Inferior parietal cortex (tissue), 1 donor: ENCODE data around the gene CSE1L.
"Not testable (repeated sequence)": the region's sequence is repeated elsewhere in the genome, so short reads cannot be mapped to it uniquely, and the experiment has no call there.

Source experiments
- DNase-seq: peaks from one replicate; pipeline ENCODE4 v3.0.0-alpha.2; 2016; ENCODE audit errors: extremely low spot score

Gene CSE1L

GRCh38 chr20:49046087-49046900, at the start of gene CSE1L:
Gene CSE1L, plus strand, starts transcription at chr20:49046312. Its CDS starts 12,152 bp downstream, at chr20:49058464.
- peak; percentile 97 for DNase-seq

GRCh38 chr20:48999890-49000870, 45.9 kb upstream of the CSE1L start:
- DNase-seq: peak; percentile 45

- no peak for DNase-seq
Observed at GRCh38 chr20:49001741-49002140, 44.4 kb upstream of the CSE1L start.

- DNase-seq: no peak
Observed at GRCh38 chr20:49006446-49006980, 39.6 kb upstream of the CSE1L start.

GRCh38 chr20:49009899-49010631, 36.0 kb upstream of the CSE1L start:
- no peak for DNase-seq

DNA sequence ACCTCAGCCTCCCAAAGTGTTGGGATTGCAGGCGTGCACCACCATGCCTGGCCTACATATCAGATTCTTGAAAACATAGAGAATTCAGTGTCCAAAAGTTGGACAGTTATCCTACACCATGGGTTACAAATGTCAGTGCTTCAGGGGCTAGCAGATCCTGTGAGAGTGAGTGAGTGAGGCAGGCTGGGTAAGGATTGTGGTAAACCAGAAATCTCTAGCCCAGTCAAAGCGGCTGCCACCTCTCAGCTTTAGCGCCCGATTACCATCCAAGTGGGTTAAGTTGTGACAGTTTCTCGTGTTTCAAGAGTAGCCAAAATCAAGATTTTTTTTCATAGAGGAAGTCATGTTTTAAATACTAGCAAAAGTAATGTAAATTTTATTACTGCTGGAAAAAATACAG, 21.9 kb upstream of the CSE1L start:
- no peak for DNase-seq

DNA sequence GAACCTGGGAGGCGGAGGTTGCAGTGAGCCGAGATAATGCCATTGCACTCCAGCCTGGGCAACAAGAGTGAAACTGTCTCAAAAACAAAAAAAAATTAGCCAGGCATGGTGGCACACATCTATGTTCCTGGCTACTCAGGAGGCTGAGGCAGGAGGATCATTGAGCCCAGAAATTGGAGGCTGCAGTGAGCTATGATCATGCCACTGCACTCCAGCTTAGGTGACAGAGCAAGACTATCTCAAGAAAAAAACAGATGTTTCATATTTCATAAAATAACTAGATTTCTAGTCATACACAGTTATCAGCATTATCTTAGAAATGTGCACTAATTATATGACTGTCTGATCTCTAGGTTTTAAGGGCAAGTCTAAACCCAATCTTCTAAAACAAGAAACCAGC, 17.9 kb upstream of the CSE1L start:
- not testable (repeated sequence) for DNase-seq

- DNase-seq: peak; percentile 19
Observed at GRCh38 chr20:49028684-49029083, 17.4 kb upstream of the CSE1L start.

DNA sequence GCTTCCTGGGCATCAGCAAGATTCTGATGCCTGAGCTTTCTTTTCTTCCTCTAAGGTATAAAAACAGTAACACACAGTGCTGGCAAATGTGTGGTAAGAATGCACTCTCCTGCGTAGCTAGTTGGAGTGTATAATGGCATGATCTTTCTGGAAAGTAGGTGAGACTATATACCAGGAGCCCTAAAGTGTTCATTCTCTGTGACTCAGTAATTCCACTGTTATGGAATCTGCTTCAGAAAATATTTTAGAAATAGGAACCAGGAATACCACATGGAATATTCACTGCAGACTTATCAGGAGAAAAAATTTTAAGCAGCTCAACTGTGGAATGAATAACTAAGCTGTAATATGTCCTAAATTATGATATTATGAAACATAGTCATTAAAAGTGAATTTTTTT, 16.9 kb upstream of the CSE1L start:
- DNase-seq: no peak

DNA sequence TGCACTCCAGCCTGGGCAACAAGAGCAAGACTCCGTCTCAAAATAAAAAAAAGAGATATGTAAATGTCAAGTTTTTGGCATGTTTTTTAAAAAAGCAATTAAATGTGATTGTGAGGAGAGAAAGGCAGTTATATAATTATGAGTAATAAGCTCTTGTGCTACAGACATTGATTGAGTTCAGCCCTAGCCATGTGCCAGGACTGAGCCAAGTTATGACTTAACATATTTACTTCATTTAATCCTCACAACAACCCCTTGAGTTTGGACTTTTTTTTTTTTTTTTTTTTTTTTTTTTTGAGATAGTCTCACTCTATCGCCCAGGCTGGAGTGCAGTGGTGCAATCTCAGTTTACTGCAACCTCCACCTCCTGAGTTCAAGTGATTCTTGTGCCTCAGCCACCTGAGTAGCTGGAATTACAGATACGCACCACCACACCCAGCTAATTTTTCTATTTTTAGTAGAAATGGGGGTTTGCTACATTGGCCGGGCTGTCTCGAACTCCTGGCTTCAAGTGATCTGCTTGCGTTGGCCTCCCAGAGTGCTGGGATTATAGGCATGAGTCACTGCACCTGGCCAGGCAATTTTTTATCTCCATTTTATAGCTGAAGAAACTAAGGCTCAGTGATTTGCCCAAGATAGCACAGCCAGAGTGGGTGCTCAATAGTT, 15.0 kb upstream of the CSE1L start:
- DNase-seq: no peak

DNA sequence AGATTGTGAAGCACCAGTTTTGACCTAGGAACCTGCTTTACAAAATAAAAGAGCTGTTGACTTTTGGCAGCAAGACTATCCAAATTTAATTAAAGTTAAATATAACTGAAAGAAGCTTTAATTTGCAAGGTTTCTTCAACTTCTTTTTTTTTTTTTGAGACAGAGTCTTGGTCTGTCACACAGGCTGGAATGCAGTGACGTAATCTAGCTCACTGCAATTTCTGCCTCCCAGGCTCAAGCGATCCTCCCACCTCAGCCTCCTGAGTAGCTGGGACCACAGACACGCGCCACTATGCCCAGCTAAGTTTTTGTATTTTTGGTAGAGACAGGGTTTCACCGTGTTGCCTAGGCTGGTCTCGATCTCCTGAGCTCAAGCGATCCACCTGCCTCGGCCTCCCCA, 13.7 kb upstream of the CSE1L start:
- no peak for DNase-seq

DNA sequence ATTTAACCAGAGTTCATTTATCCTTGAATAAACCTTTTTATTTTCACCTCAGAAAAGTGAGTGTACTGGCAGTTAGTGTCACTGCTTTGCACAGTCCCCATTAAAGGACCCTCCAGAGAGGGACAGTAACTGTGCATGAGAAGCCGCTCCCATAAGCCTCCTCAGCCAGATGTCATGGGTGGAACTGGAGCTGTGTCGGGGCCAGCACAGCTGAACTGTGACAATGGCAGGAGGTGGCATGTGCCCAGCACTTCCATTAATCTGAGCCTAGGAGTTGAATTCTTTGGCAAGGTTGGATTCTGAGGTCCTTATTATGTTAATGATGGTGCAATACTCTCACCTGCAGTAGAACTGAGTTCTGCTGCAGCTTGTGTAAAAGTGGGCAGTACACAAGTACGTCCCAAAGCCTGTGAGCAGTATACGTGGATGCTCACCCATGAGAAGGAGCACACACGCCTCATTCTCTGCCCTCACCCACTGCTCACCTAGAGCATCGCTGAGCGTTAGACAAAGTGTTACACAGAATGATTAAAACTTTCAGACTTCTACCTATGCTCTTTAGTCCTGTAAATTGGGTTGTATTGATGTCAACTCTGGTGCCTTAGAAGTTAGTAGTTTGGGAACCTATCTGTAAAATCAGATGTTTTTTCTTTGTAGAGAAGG, 11.9 kb upstream of the CSE1L start:
- DNase-seq: no peak

GRCh38 chr20:49037962-49038387, 8.1 kb upstream of the CSE1L start:
- DNase-seq: no peak

DNA sequence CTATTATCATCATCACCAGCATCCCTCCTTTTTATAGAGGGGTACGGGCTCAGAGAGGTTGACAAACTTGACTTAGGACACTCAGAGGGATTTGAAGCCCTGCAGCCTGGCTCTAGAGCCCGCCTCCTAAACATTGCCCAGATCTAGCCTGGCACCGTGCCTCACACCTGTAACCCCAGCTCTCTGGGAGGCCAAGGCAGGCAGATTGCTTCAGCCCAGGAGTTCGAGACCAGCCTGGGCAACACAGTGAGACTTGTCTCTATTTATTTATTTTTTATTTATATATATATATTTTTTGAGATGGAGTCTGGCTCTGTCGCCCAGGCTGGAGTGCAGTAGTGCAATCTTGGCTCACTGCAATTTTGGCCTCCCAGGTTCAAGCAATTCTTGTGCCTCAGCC, 6.3 kb upstream of the CSE1L start:
- no peak for DNase-seq

DNA sequence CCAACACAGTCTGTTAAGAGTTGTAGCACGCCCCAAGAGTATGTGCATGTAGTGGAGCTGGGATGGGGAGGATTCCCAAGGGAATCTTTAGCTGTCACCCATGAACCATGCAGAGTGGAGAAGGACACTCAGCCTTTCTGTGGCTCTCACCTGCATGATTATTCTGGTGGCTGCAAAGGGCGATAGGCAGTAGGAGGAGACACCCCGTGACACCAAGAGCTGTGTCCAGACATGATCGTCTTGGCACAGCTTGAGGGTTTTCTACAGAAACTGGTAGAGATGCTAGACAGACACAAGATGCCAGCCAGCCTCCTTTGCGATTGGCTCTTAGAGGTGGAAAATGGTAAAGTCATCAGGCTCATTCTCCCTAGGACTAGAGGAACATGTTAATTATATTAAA, 3.1 kb upstream of the CSE1L start:
- no peak for DNase-seq

DNA sequence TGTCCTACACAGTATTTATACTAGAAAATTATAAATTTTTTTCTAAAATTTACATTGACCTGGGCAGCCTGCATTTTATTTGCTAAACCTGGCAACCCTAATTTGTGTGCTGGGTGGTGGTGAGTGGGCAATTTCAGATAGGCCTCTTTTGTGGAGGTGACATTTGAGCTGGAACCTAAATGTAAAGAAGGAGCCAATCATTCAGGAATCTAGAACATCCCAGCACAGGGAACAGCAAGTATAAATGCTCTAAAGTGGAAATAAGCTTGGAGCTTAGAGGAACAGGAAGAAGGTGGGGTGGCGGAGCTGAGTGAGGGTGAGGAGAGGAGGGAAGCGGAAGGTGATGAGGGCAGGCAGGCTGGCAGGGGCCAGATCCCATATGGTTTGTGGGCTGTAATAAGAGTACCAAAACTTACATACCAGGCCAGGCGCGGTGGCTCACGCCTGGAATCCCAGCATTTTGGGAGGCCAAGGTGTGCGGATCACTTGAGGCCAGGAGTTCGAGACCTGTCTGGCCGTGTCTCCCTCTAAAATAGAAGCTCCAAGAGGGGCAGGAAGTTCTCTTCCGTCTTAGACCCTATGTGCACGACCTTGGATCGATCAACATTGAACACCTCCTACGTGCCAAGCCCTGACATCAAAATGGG, 549 bp upstream of the CSE1L start:
- peak; percentile 19 for DNase-seq

- peak; percentile 28 for DNase-seq
Observed at GRCh38 chr20:49052334-49052733, 6.2 kb downstream of the CSE1L start.

DNA sequence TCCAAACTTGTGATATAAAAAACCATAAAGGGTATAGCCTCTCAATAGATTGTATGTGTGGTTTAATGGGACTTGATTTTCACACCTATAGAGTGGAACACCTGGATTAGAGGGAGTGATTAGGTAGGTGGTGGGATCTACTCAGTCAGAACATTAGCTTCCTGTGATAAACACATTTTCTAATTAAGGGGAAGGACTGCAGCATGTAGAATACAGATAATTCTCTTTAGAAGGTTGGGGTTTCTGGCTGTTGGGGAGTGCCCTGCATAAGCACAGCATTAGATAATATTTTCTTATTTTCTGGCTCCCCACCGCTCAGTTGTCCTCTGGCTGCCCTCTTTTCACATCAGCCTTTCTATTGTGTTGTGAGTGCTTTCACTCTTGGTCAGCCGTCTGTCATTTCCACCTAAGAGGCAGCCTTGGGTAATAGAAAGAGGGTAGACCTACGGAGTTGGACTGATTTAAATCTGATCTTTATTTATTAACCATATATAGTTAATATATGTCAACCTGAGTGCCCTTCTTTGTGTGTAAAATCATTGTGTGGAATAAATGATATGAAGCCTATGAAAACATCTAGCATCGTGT, 8.0 kb downstream of the CSE1L start:
- no peak for DNase-seq

DNA sequence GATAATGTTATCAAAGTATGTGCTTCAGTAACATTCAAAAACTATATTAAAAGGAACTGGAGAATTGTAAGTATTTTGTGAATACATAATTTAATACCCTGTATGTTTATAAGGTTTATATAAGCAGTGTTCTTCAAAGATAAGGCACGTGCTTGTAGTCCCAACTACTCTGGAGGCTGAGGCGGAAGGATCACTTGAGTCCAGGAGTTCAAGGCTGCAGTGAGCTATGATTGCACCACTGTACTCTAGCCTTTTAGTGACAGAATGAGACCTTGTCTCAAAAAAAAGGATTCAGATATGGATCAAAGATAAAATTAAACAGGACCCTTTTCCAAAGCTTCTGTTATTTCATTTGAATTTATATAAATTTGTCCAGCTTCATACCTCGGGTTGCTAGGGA, 17.2 kb downstream of the CSE1L start:
- DNase-seq: no peak

DNA sequence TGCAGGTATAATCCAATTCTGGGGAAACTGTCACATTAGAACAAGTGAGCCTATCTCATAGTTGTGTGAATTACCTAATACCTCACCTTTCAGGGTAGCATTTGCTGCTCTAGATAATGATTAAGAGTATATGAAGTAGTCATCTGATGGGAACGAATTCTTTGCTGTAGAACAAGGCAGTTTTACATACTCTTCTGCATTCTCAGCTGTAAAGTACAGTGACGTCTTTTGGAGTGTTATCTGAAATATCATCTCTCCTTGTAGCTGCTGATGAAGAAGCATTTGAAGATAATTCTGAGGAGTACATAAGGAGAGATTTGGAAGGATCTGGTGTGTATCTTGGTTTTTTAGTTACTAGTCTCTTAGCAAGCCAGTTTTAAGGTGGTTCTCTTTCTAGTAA, 28.4 kb downstream of the CSE1L start:
- DNase-seq: no peak
